Transverse colon (tissue), 4 donors: ENCODE data around the gene SPI1. TPM values are rescaled to one million over a fixed set of nuclear protein-coding genes. Genes with fewer than 3 reads are reported as not detected.

Source experiments
- DNase-seq: peaks from one replicate; pipeline ENCODE4 v3.0.0-alpha.2; 2019
- H3K27ac ChIP-seq, 4 donors: fragments of 200-600 bp; sonication (generic); 2 replicates each; pipeline ENCODE4 v1.5.1; 2016 to 2018; ENCODE audit warnings: inconsistent platforms in 4 of 4
- H3K27me3 ChIP-seq: fragments of 200-600 bp; sonication (generic); 2 replicates; pipeline ENCODE4 v1.5.1; 2017; ENCODE audit warnings: inconsistent platforms
- H3K36me3 ChIP-seq, 4 donors: fragments of 200-600 bp; sonication (generic); 2 replicates each; pipeline ENCODE4 v1.5.1; 2017 to 2019; ENCODE audit warnings: inconsistent platforms in 4 of 4
- H3K4me1 ChIP-seq, 4 donors: fragments of 200-600 bp; sonication (generic); 2 replicates each; pipeline ENCODE4 v1.5.1; 2017 to 2020; ENCODE audit warnings: inconsistent platforms in 4 of 4
- H3K4me3 ChIP-seq, 4 donors: fragments of 200-600 bp; sonication (generic); 1 replicate in 1 of 4; 2 replicates in 3 of 4; pipeline versions ENCODE4 v1.5.1 to v1.6.1; 2017 to 2019; ENCODE audit warnings: inconsistent platforms in 4 of 4
- H3K9me3 ChIP-seq, 2 donors: fragments of 200-600 bp; sonication (generic); 2 replicates each; pipeline ENCODE4 v1.5.1; 2017 to 2019; ENCODE audit warnings: inconsistent platforms in 2 of 2
- CTCF ChIP-seq, 5 experiments: fragments of 200-600 bp in 3 of 5; fragments of 450-650 bp in 2 of 5; sonication (generic) in 3 of 5; IDR thresholded peaks; 1 replicate in 2 of 5; 2 replicates in 3 of 5; pipeline ENCODE4 v1.5.1; 2016 to 2017; ENCODE audit warnings: antibody characterized with exemption in 5 of 5, inconsistent platforms in 3 of 5, mild to moderate bottlenecking in 2 of 5, moderate library complexity in 1 of 5
- EP300 ChIP-seq: sonication (generic); formaldehyde crosslinking; IDR thresholded peaks from one replicate; pipeline ENCODE4 v1.6.1; 2017; ENCODE audit warnings: antibody characterized with exemption, low read depth
- POLR2A ChIP-seq: fragments of 450-650 bp; IDR thresholded peaks from one replicate; pipeline ENCODE4 v1.6.1; 2016; ENCODE audit warnings: antibody characterized with exemption, mild to moderate bottlenecking, moderate library complexity
- POLR2AphosphoS5 ChIP-seq, 3 donors: sonication (generic); formaldehyde crosslinking; IDR thresholded peaks; one replicate each; pipeline ENCODE4 v1.6.1; 2016; ENCODE audit warnings: antibody characterized with exemption in 3 of 3
- WGBS, 2 donors: methylation state at CpG; one replicate each; pipeline ENCODE4 v1.1.5; 2018; ENCODE audit warnings: low coverage in 1 of 2; 5-methylcytosine and 5-hydroxymethylcytosine counted together
- in situ Hi-C, 4 donors: fragments of 200-750 bp; cut with MboI; loops; one replicate each; pipeline versions ENCODE4 v1.15.0 to v1.15.1; 2017; ENCODE audit warnings: low sequenced_read_pairs in 3 of 4, low pct_ligation_motif_present in 1 of 4, low pct_unique_long_range_greater_than_20kb in 1 of 4
- intact Hi-C: fragments of 100-400 bp; cut with DNase I; formaldehyde crosslinking; loops from one replicate; pipeline ENCODE4 v1.15.1; 2023; ENCODE audit warnings: low total_unique reads
- total RNA-seq, 4 donors: library from RNA; depleted of rRNA; stranded (reverse); fragments of >200 nt; gene quantifications; one replicate each; pipeline ENCODE4 v1.1.0, GENCODE V29; 2016

The SPI1 gene
- total RNA-seq, 4 donors from 2014 or later = 7.1 to 35.5 (median 17.2) TPM

GRCh38 chr11:47348859-47349258 is 29.5 kb downstream of the SPI1 start:
- H3K36me3 ChIP-seq = no peaks in the 10 kb centered on the region
- in situ Hi-C loops (no loop called here), intact Hi-C loops (loop anchor here (10.0 kb wide), 1 partner anchor 74 kb away; the partner anchor contains the start of gene MADD)
- no peak for DNase-seq
- no peaks in the 10 kb centered on the region for H3K9me3 ChIP-seq
- H3K4me3 ChIP-seq = no peak overlapping the region
- H3K4me1 ChIP-seq = no peaks in the 10 kb centered on the region
- TF ChIP-seq EP300 = no peak
- no peak for TF ChIP-seq CTCF (IDR thresholded peaks at IDR 0.05)
- TF ChIP-seq POLR2A = no peak
- no peak for TF ChIP-seq POLR2AphosphoS5 (IDR thresholded peaks at IDR 0.05)
- no peak overlapping the region for H3K27ac ChIP-seq
- no peaks in the 10 kb centered on the region for H3K27me3 ChIP-seq
- WGBS, 2 donors = 65 to 84% methylated on average over 5 to 8 of the region's 8 CpGs

GRCh38 chr11:47348131-47348802 is 30.1 kb downstream of the SPI1 start:
- DNase-seq = no peak
- no peaks in the 10 kb centered on the region for H3K9me3 ChIP-seq
- intact Hi-C loops (loop anchor here (10.0 kb wide), 1 partner anchor 73 kb away; the partner anchor contains the start of gene MADD), in situ Hi-C loops (no loop called here)
- H3K4me3 ChIP-seq = no peak overlapping the region
- H3K27ac ChIP-seq = no peak overlapping the region
- TF ChIP-seq POLR2AphosphoS5 (IDR thresholded peaks at IDR 0.05) (no peak), CTCF (IDR thresholded peaks at IDR 0.05) (no peak), EP300 (no peak)
- 72% methylated on average over 24 of the region's 24 CpGs; no CpG with 5 or more reads in 1 of the 2 donors for WGBS, 2 donors
- no peaks in the 10 kb centered on the region for H3K27me3 ChIP-seq
- no peaks in the 10 kb centered on the region for H3K4me1 ChIP-seq
- no peaks in the 10 kb centered on the region for H3K36me3 ChIP-seq

- Histone ChIP-seq H3K27ac (no peak overlapping the region), H3K9me3 (no peaks in the 10 kb centered on the region), H3K27me3 (no peaks in the 10 kb centered on the region), H3K4me1 (no peaks in the 10 kb centered on the region), H3K36me3 (no peaks in the 10 kb centered on the region), H3K4me3 (no peak overlapping the region)
- WGBS, 2 donors = 67% methylated on average over 5 of the region's 5 CpGs; no CpG with 5 or more reads in 1 of the 2 donors
- in situ Hi-C loops (no loop called here), intact Hi-C loops (loop anchor here (10.0 kb wide), 1 partner anchor 72 kb away; the partner anchor contains the start of gene MADD)
- TF ChIP-seq POLR2A = no peak
- TF ChIP-seq EP300 = no peak
- no peak for TF ChIP-seq CTCF (IDR thresholded peaks at IDR 0.05)
- TF ChIP-seq POLR2AphosphoS5 (IDR thresholded peaks at IDR 0.05) = no peak
- no peak for DNase-seq
Measured at GRCh38 chr11:47347137-47347536, 31.2 kb downstream of the SPI1 start.

GRCh38 chr11:47345890-47346563 is 32.3 kb downstream of the SPI1 start:
- TF ChIP-seq POLR2AphosphoS5 (IDR thresholded peaks at IDR 0.05) (no peak), POLR2A (no peak), CTCF (IDR thresholded peaks at IDR 0.05) (no peak), EP300 (no peak)
- in situ Hi-C loops = no loop called here
- no peaks in the 10 kb centered on the region for H3K27me3 ChIP-seq
- H3K4me3 ChIP-seq = no peak overlapping the region
- no peak overlapping the region for H3K27ac ChIP-seq
- DNase-seq = no peak
- intact Hi-C loops = loop anchor here (10.0 kb wide), 1 partner anchor 71 kb away; the partner anchor contains the start of gene MADD
- WGBS, 2 donors = 83% methylated on average over 3 to 18 of the region's 18 CpGs
- no peaks in the 10 kb centered on the region for H3K36me3 ChIP-seq
- H3K9me3 ChIP-seq = no peaks in the 10 kb centered on the region
- no peaks in the 10 kb centered on the region for H3K4me1 ChIP-seq
